Measurements from ENCODE around the gene ADCY10.

The ADCY10 gene

GRCh38 chr1:167772436-167772835, 141.5 kb downstream of the ADCY10 start:
- no peak for TF ChIP-seq CTCF (IDR thresholded peaks at IDR 0.05; ENCODE audit: control insufficient read depth, extremely low read depth, insufficient read depth)
- no peak for DNase-seq (ENCODE audit: low read depth)
- H3K4me3 ChIP-seq (ENCODE audit: low read depth, low read length): no peak overlapping the region

- no peak for DNase-seq (ENCODE audit: low read depth)
- no peak for TF ChIP-seq CTCF (IDR thresholded peaks at IDR 0.05; ENCODE audit: control insufficient read depth, extremely low read depth, insufficient read depth)
Observed at GRCh38 chr1:167770127-167770526, 143.8 kb downstream of the ADCY10 start.

GRCh38 chr1:167767761-167768160, 146.2 kb downstream of the ADCY10 start:
- TF ChIP-seq CTCF (IDR thresholded peaks at IDR 0.05; ENCODE audit: control insufficient read depth, extremely low read depth, insufficient read depth): no peak
- DNase-seq (ENCODE audit: low read depth): no peak
- H3K4me3 ChIP-seq (ENCODE audit: low read depth, low read length): no peak overlapping the region

More at GRCh38 chr1:167770127-167770526, 143.8 kb downstream of the ADCY10 start:
- no peak overlapping the region for H3K4me3 ChIP-seq (ENCODE audit: low read depth, low read length)

- no peak overlapping the region for H3K4me3 ChIP-seq (ENCODE audit: low read depth, low read length)
- TF ChIP-seq CTCF (IDR thresholded peaks at IDR 0.05; ENCODE audit: control insufficient read depth, extremely low read depth, insufficient read depth): no peak
- DNase-seq (ENCODE audit: low read depth): no peak
Observed at GRCh38 chr1:167766538-167766937, 147.4 kb downstream of the ADCY10 start.

GRCh38 chr1:167765496-167765895, 148.4 kb downstream of the ADCY10 start:
- no peak for DNase-seq (ENCODE audit: low read depth)
- no peak for TF ChIP-seq CTCF (IDR thresholded peaks at IDR 0.05; ENCODE audit: control insufficient read depth, extremely low read depth, insufficient read depth)
- H3K4me3 ChIP-seq (ENCODE audit: low read depth, low read length): no peak overlapping the region

- no peak overlapping the region for H3K4me3 ChIP-seq (ENCODE audit: low read depth, low read length)
- DNase-seq (ENCODE audit: low read depth): no peak
- TF ChIP-seq CTCF (IDR thresholded peaks at IDR 0.05; ENCODE audit: control insufficient read depth, extremely low read depth, insufficient read depth): no peak
Observed at GRCh38 chr1:167764458-167765330, 149.2 kb downstream of the ADCY10 start.
